HG03342 (cell line): ENCODE measurements around the gene MAP2K4.

Source experiments
- ATAC-seq: cut with Tn5 transposase; IDR thresholded peaks from one replicate; pipeline ENCODE4 v1.9.1; 2021; ENCODE audit warnings: mild to moderate bottlenecking, moderate library complexity; ENCODE audit not compliant: unreplicated experiment

Gene MAP2K4

GRCh38 chr17:12085076-12085949, 64.6 kb downstream of the MAP2K4 start:
- ATAC-seq = no peak

- no peak for ATAC-seq
Observed at GRCh38 chr17:12088035-12088434, 67.4 kb downstream of the MAP2K4 start.

GRCh38 chr17:12089809-12090384, 69.2 kb downstream of the MAP2K4 start:
- ATAC-seq = no peak

- ATAC-seq = no peak
Observed at GRCh38 chr17:12094336-12094735, 73.7 kb downstream of the MAP2K4 start.

GRCh38 chr17:12095522-12095921, 74.8 kb downstream of the MAP2K4 start:
- ATAC-seq = no peak

- no peak for ATAC-seq
Observed at GRCh38 chr17:12097326-12097725, 76.6 kb downstream of the MAP2K4 start.

GRCh38 chr17:12098568-12098967, 77.9 kb downstream of the MAP2K4 start:
- peak; percentile 96 for ATAC-seq

GRCh38 chr17:12099412-12099811, 78.7 kb downstream of the MAP2K4 start:
- ATAC-seq = no peak

GRCh38 chr17:12104831-12105230, 84.2 kb downstream of the MAP2K4 start:
- ATAC-seq = no peak

- ATAC-seq = no peak
Observed at GRCh38 chr17:12107905-12108304, 87.2 kb downstream of the MAP2K4 start.

GRCh38 chr17:12110906-12111305, 90.2 kb downstream of the MAP2K4 start:
- no peak for ATAC-seq

GRCh38 chr17:12113156-12113555, 92.5 kb downstream of the MAP2K4 start:
- ATAC-seq = no peak

GRCh38 chr17:12114686-12115418, 94.2 kb downstream of the MAP2K4 start:
- ATAC-seq = no peak

GRCh38 chr17:12116143-12116542, 95.5 kb downstream of the MAP2K4 start:
- no peak for ATAC-seq

- no peak for ATAC-seq
Observed at GRCh38 chr17:12118617-12119016, 97.9 kb downstream of the MAP2K4 start.

- ATAC-seq = no peak
Observed at GRCh38 chr17:12122075-12122474, 101.4 kb downstream of the MAP2K4 start.

- ATAC-seq = no peak
Observed at GRCh38 chr17:12127177-12127576, 106.5 kb downstream of the MAP2K4 start.

- no peak for ATAC-seq
Observed at GRCh38 chr17:12127667-12128066, 107.0 kb downstream of the MAP2K4 start.

GRCh38 chr17:12128946-12129345, 108.3 kb downstream of the MAP2K4 start:
- ATAC-seq = no peak

- ATAC-seq = no peak
Observed at GRCh38 chr17:12133183-12133582, 112.5 kb downstream of the MAP2K4 start.

- ATAC-seq = no peak
Observed at GRCh38 chr17:12134101-12134500, 113.4 kb downstream of the MAP2K4 start.

GRCh38 chr17:12134587-12134986, 113.9 kb downstream of the MAP2K4 start:
- no peak for ATAC-seq
